NCI-H1694 (cell line): ENCODE data around the gene SLC25A21.
"Not testable (repeated sequence)": the region's sequence is repeated elsewhere in the genome, so short reads cannot be mapped to it uniquely, and the experiment has no call there.

ENCODE experiments used
- DNase-seq: peaks from one replicate; lab custom pipeline; 2025; lab: John Stamatoyannopoulos, UW

Gene SLC25A21

GRCh38 chr14:36986407-36986806 lies 186.0 kb downstream of the SLC25A21 start:
- DNase-seq, result no peak

- no peak for DNase-seq
Measured at GRCh38 chr14:36981832-36982529, 190.4 kb downstream of the SLC25A21 start.

- not testable (repeated sequence) for DNase-seq
Measured at GRCh38 chr14:36980413-36980812, 192.0 kb downstream of the SLC25A21 start.

- DNase-seq, result no peak
Measured at GRCh38 chr14:36979863-36980262, 192.5 kb downstream of the SLC25A21 start.

GRCh38 chr14:36976571-36977023 lies 195.8 kb downstream of the SLC25A21 start:
- no peak for DNase-seq

GRCh38 chr14:36975834-36976233 lies 196.6 kb downstream of the SLC25A21 start:
- peak; percentile 77 for DNase-seq

GRCh38 chr14:36974985-36975384 lies 197.4 kb downstream of the SLC25A21 start:
- no peak for DNase-seq

- no peak for DNase-seq
Measured at GRCh38 chr14:36973806-36974442, 198.5 kb downstream of the SLC25A21 start.

- DNase-seq, result no peak
Measured at GRCh38 chr14:36971263-36971855, 201.0 kb downstream of the SLC25A21 start.

GRCh38 chr14:36967892-36968555 lies 204.4 kb downstream of the SLC25A21 start:
- DNase-seq, result no peak

GRCh38 chr14:36955967-36956366 lies 216.4 kb downstream of the SLC25A21 start:
- DNase-seq, result no peak

GRCh38 chr14:36955376-36955775 lies 217.0 kb downstream of the SLC25A21 start:
- DNase-seq, result no peak

GRCh38 chr14:36952689-36953088 lies 219.7 kb downstream of the SLC25A21 start:
- DNase-seq, result no peak

- DNase-seq, result no peak
Measured at GRCh38 chr14:36951380-36951911, 221.0 kb downstream of the SLC25A21 start.

GRCh38 chr14:36950812-36951211 lies 221.6 kb downstream of the SLC25A21 start:
- DNase-seq, result no peak

- no peak for DNase-seq
Measured at GRCh38 chr14:36949371-36949770, 223.0 kb downstream of the SLC25A21 start.

- no peak for DNase-seq
Measured at GRCh38 chr14:36948157-36948859, 224.1 kb downstream of the SLC25A21 start.

- no peak for DNase-seq
Measured at GRCh38 chr14:36947362-36947761, 225.0 kb downstream of the SLC25A21 start.

GRCh38 chr14:36946872-36947271 lies 225.5 kb downstream of the SLC25A21 start:
- no peak for DNase-seq

- DNase-seq, result no peak
Measured at GRCh38 chr14:36944307-36945010, 227.9 kb downstream of the SLC25A21 start.
